GM12891 (cell line): ENCODE measurements around the gene CDK11A.
"Not testable (repeated sequence)": the region's sequence is repeated elsewhere in the genome, so short reads cannot be mapped to it uniquely, and the experiment has no call there.

Experiments
- DNase-seq: peaks from one replicate; pipeline ENCODE4 v3.0.0; 2011; ENCODE audit warnings: low spot score; ENCODE audit not compliant: insufficient read length
- FAIRE-seq: peaks from 2 replicates; lab custom pipeline; 2011; peaks lifted over from hg19 to GRCh38; lab: Jason Lieb, UNC
- PAX5 ChIP-seq: IDR thresholded peaks from 2 replicates; pipeline ENCODE4 v1.6.1; 2011; ENCODE audit warnings: low read length, moderate library complexity, mild to moderate bottlenecking; ENCODE audit not compliant: insufficient read depth, severe bottlenecking
- POLR2A ChIP-seq: IDR thresholded peaks from 2 replicates; pipeline ENCODE4 v1.6.1; 2011; ENCODE audit warnings: low read depth, low read length, control low read depth
- POLR2AphosphoS5 ChIP-seq: IDR thresholded peaks from 2 replicates; pipeline ENCODE4 v1.6.1; 2011; ENCODE audit warnings: low read depth, low read length, control low read depth
- POU2F2 ChIP-seq: IDR thresholded peaks from 2 replicates; pipeline ENCODE4 v1.6.1; 2011; ENCODE audit warnings: low read depth, mild to moderate bottlenecking, control low read depth, low read length, moderate library complexity
- SPI1 ChIP-seq: IDR thresholded peaks from 2 replicates; pipeline ENCODE4 v1.6.1; 2011; ENCODE audit warnings: low read depth, low read length, control low read depth
- TAF1 ChIP-seq: IDR thresholded peaks from 2 replicates; pipeline ENCODE4 v1.6.1; 2011; ENCODE audit warnings: low read depth, low read length, control low read depth

Gene CDK11A

GRCh38 chr1:1672181-1672965, 51.8 kb downstream of the CDK11A start:
- TF ChIP-seq TAF1 (no peak), SPI1 (no peak), POLR2A (no peak), POLR2AphosphoS5 (no peak), PAX5 (no peak), POU2F2 (no peak)
- no peak for DNase-seq
- FAIRE-seq, result no peak

DNA sequence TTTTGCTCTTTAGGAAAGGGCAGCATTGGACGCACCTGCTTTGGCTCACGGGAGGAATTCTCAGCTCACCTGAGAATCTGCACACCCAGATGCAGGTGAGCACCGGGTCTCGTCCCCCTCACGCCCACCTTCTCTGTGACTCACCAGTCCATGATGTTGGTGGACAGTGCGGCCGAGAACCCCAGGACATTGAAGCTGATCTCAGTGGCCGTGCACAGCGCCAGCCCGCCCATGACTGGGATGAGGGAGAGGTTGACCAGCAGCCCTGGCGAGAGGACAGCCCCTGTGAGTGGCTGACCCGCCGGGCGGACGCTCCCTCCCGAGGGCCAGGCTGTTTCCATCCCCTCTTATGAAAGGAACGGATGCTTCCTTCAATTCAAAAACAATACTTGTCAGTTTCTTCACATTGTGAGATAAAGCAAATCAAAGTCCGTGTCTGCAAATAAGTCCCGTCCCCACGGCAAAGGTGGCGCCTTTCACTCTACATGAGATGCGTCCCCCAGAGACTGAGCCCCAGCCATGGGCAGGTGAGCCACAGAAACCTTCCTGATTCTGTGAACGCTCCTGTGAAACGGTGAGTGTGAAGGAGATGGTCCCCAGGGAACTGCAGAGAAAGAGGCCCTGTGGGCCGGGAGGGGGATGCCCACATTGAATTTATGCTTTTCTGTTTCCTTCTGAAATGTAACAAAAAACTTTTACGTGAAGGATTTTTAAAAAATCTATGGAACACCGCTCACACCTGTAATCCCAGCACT, 52.6 kb downstream of the CDK11A start:
- TF ChIP-seq POLR2AphosphoS5 (no peak), TAF1 (no peak), PAX5 (no peak), SPI1 (no peak), POU2F2 (no peak), POLR2A (no peak)
- no peak for DNase-seq

GRCh38 chr1:1670866-1671265, 53.3 kb downstream of the CDK11A start:
- FAIRE-seq, result no peak
- no peak for TF ChIP-seq PAX5
- no peak for TF ChIP-seq POLR2A
- TF ChIP-seq TAF1, result no peak
- no peak for TF ChIP-seq SPI1
- TF ChIP-seq POLR2AphosphoS5, result no peak
- no peak for TF ChIP-seq POU2F2
- no peak for DNase-seq

More for the DNA sequence above, 52.6 kb downstream of the CDK11A start:
- FAIRE-seq, result no peak

DNA sequence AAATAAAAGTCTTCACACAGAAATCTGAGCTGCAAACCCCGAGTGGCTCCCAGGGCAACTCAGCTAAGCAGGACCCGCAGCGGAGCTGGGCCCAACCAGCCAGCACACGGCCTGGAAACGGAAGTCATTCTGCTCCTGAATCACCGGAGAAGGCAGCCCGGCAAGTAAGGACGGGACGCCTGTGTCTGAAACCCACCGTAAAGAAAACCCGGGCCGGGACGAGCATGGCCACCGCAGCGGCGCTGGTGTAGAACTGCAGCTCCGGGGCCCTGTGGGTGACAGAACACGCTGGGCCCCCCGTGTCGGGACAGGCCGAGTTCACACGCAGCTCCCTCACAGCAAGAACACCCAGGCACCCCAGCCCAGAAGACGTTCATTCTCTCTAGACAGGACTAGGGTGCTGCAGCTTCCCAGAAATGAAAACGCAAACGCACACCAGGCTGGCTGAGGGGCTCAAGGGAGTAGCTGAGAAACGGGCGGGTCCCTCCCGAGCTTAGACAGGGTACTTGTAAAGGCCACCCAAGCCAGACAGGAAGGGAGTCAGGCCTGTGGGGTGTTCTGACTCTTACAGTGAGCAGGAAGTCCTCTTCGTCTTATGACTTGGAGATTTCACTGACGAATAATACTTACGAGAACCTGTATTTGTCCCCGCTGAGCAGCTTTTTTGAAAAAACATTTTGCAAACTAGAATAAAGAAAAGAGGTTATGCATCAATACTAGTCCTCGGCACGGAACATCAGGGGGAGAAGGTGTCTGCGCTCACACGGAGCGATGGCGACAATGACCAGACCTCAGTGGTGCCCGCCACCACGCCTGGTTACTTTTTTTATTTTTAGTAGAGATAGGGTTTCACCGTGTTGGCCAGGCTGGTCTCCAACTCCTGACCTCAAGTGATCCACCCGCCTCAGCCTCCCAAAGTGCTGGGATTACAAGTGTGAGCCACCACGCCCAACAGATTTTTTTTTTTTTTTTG, 54.4 kb downstream of the CDK11A start:
- TF ChIP-seq PAX5 (no peak), POLR2AphosphoS5 (no peak), TAF1 (no peak), POU2F2 (no peak), POLR2A (no peak), SPI1 (no peak)
- FAIRE-seq (no peak), DNase-seq (no peak)

DNA sequence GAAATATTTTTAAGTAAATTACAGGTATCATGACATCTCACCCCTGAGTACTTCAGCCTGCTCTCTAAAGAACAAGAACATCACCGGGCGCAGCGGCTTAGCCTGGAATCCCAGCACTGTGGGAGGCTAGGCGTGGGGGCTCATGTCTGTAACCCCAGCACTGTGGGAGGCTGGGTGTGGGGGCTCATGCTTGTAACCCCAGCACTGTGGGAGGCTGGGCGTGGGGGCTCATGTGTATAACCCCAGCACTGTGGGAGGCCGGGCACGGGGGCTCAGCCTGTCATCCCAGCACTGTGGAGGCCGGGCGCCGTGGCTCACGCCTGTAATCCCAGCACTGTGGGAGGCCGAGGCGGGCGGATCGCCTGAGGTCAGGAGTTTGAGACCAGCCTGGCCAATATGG, 57.6 kb downstream of the CDK11A start:
- TF ChIP-seq SPI1 (no peak), POU2F2 (no peak), TAF1 (no peak), POLR2AphosphoS5 (no peak), PAX5 (no peak), POLR2A (no peak)
- FAIRE-seq, result no peak
- no peak for DNase-seq

DNA sequence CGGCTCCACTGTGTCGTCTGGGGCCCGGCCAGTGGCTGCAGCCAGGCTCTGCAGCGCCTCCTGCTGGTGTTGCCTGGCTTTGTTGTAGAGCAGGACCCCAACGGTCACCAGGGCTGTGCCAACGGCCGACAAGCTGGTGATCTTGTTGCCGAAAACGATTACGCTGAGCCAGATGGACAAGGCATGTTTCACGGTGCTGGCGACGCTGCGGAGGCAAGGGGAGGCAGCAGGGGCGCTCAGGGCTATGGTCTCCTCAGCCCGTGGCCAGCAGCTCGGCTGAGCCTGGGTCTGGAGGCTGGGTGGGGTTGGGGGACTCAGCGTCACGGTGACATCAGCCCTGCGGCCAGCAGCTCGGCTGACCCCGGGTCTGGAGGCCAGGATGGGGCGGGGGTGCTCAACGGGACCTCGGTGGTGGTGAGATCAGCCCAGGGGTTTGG, 58.3 kb downstream of the CDK11A start:
- no peak for DNase-seq
- no peak for TF ChIP-seq TAF1
- no peak for TF ChIP-seq POU2F2
- no peak for TF ChIP-seq POLR2A
- TF ChIP-seq POLR2AphosphoS5, result no peak
- no peak for TF ChIP-seq SPI1
- no peak for TF ChIP-seq PAX5
- FAIRE-seq, result no peak

GRCh38 chr1:1664941-1665814, 59.0 kb downstream of the CDK11A start:
- TF ChIP-seq POLR2A, result no peak
- TF ChIP-seq TAF1, result no peak
- TF ChIP-seq POU2F2, result no peak
- TF ChIP-seq POLR2AphosphoS5, result no peak
- no peak for TF ChIP-seq SPI1
- TF ChIP-seq PAX5, result no peak
- no peak for FAIRE-seq
- DNase-seq, result no peak

- FAIRE-seq, DNase-seq: not testable (repeated sequence)
Measured at GRCh38 chr1:1664318-1664717, 59.8 kb downstream of the CDK11A start.

DNA sequence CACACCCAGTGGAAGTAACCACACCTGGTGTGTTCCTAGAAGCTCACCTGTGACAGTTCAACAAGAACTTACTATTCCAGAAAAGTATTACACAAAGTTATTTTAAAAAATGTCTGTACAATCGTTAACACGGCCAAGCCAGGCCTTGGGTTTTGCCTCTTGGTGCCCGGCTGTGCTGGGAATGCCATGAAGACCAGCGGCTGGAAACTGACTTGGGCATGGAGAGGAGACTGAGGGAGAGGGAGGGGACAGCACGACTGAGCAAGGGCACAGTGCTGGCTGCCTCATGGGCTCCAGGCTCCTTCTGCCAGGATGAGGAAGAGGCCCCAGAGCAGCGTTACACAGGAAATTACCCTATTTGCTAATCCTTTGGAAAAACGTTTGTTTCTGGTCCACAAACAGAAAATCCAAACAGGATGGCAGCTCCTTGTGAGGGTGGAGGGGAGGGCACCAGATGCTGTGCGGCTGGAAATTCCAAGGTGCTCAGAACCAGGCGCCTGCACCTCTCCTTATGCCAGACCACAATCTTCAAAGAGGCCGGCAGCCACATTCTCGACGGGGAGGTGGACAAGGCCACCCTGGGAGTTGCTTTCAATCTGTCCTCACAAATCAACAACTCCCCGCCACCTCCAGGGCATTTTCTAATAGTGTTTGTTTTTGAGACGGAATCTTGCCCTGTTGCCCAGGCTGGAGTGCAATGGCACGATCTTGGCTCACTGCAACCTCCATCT, 61.2 kb downstream of the CDK11A start:
- not testable (repeated sequence) for FAIRE-seq, DNase-seq

GRCh38 chr1:1662392-1662791, 61.8 kb downstream of the CDK11A start:
- not testable (repeated sequence) for FAIRE-seq

More at GRCh38 chr1:1662392-1662791, 61.8 kb downstream of the CDK11A start:
- DNase-seq, result not testable (repeated sequence)
